GM12872 (cell line): ENCODE results near the gene MCRS1.

Experiments used
- CTCF ChIP-seq: IDR thresholded peaks from 3 replicates; pipeline ENCODE4 v1.5.1; 2011; ENCODE audit warnings: low read depth, mild to moderate bottlenecking, low read length, moderate library complexity; ENCODE audit not compliant: insufficient read depth

Gene MCRS1

GRCh38 chr12:49546481-49546880, 21.5 kb downstream of the MCRS1 start:
- no peak for TF ChIP-seq CTCF

GRCh38 chr12:49545815-49546214, 22.1 kb downstream of the MCRS1 start:
- TF ChIP-seq CTCF, result no peak

GRCh38 chr12:49543914-49544815, 23.8 kb downstream of the MCRS1 start:
- TF ChIP-seq CTCF, result no peak

GRCh38 chr12:49543221-49543913, 24.6 kb downstream of the MCRS1 start:
- no peak for TF ChIP-seq CTCF

- TF ChIP-seq CTCF, result no peak
Measured at GRCh38 chr12:49542592-49543160, 25.3 kb downstream of the MCRS1 start.

GRCh38 chr12:49541911-49542505, 25.9 kb downstream of the MCRS1 start:
- no peak for TF ChIP-seq CTCF
